ENCODE measurements around the gene UNG.

UNG gene

GRCh38 chr12:109089683-109090082 is 7.7 kb upstream of the UNG start:
- no peak for DNase-seq (ENCODE audit: low read depth in 2 of 2)

- no peak for DNase-seq (ENCODE audit: low read depth in 2 of 2)
Measured at GRCh38 chr12:109092497-109093021, 4.8 kb upstream of the UNG start.

- peak; percentile 88 to 89 for DNase-seq (ENCODE audit: low read depth in 2 of 2)
Measured at GRCh38 chr12:109093022-109093918, 4.1 kb upstream of the UNG start, which contains the start of gene ALKBH2. Gene ALKBH2, minus strand, starts transcription at chr12:109093472. Its CDS starts 686 bp downstream, at chr12:109092786.

- no peak for DNase-seq (ENCODE audit: low read depth in 2 of 2)
Measured at GRCh38 chr12:109097140-109097434, 310 bp upstream of the UNG start.

- DNase-seq (ENCODE audit: low read depth in 2 of 2): no peak
Measured at GRCh38 chr12:109098183-109098604, 797 bp downstream of the UNG start.

GRCh38 chr12:109098651-109099050 is 1.3 kb downstream of the UNG start:
- no peak for DNase-seq (ENCODE audit: low read depth in 2 of 2)

- DNase-seq (ENCODE audit: low read depth in 2 of 2): no peak
Measured at GRCh38 chr12:109099431-109100020, 2.1 kb downstream of the UNG start.

GRCh38 chr12:109100741-109101140 is 3.3 kb downstream of the UNG start:
- no peak for DNase-seq (ENCODE audit: low read depth in 2 of 2)

- DNase-seq (ENCODE audit: low read depth in 2 of 2): no peak
Measured at GRCh38 chr12:109102491-109102890, 5.1 kb downstream of the UNG start.

GRCh38 chr12:109105176-109105575 is 7.8 kb downstream of the UNG start:
- no peak for DNase-seq (ENCODE audit: low read depth in 2 of 2)

- no peak for DNase-seq (ENCODE audit: low read depth in 2 of 2)
Measured at GRCh38 chr12:109109746-109110350, 12.5 kb downstream of the UNG start.

- no peak for DNase-seq (ENCODE audit: low read depth in 2 of 2)
Measured at GRCh38 chr12:109110988-109111495, 13.6 kb downstream of the UNG start.

- DNase-seq (ENCODE audit: low read depth in 2 of 2): no peak
Measured at GRCh38 chr12:109112720-109113465, 15.5 kb downstream of the UNG start.

GRCh38 chr12:109113661-109114321 is 16.4 kb downstream of the UNG start:
- no peak for DNase-seq (ENCODE audit: low read depth in 2 of 2)

- DNase-seq (ENCODE audit: low read depth in 2 of 2): no peak
Measured at GRCh38 chr12:109114644-109115043, 17.2 kb downstream of the UNG start.

GRCh38 chr12:109115404-109115757 is 18.0 kb downstream of the UNG start:
- DNase-seq (ENCODE audit: low read depth in 2 of 2): no peak

- DNase-seq (ENCODE audit: low read depth in 2 of 2): no peak
Measured at GRCh38 chr12:109115758-109116610, 18.6 kb downstream of the UNG start, which contains the start of gene ACACB. Gene ACACB, plus strand, starts transcription at chr12:109116587. Its CDS starts 22,819 bp downstream, at chr12:109139406.

- DNase-seq (ENCODE audit: low read depth in 2 of 2): no peak
Measured at GRCh38 chr12:109116611-109116949, 19.2 kb downstream of the UNG start.

GRCh38 chr12:109120095-109120494 is 22.7 kb downstream of the UNG start:
- no peak for DNase-seq (ENCODE audit: low read depth in 2 of 2)

- DNase-seq (ENCODE audit: low read depth in 2 of 2): no peak
Measured at GRCh38 chr12:109120557-109120956, 23.2 kb downstream of the UNG start.
